Endothelial cell of umbilical vein (primary cell): Measurements from ENCODE around the gene HOXC11. TPM values are rescaled to one million over a fixed set of nuclear protein-coding genes. Genes with fewer than 3 reads are reported as not detected.

ENCODE experiments used
- BruUV-seq: library from RNA; stranded (reverse); fragments of 400-500 nt; replicated peaks from 2 replicates; lab custom pipeline; 2021; lab: Mats Ljungman, UMichigan
- CTCF ChIA-PET: fragments of 300-600, 350-600 bp; sonication (Branson Sonifier 250); formaldehyde crosslinking; loops from one replicate; lab custom pipeline; 2021; ENCODE audit warnings: antibody characterized with exemption, inconsistent platforms; lab: Charles Lee
- POLR2A ChIA-PET: fragments of 300-600, 350-600 bp; sonication (Branson Sonifier 250); formaldehyde crosslinking; loops from one replicate; lab custom pipeline; 2021; ENCODE audit warnings: antibody characterized with exemption, inconsistent platforms; lab: Charles Lee
- DNase-seq: peaks from one replicate; pipeline ENCODE4 v3.0.0-alpha.2; 2011; ENCODE audit warnings: low read depth, low spot score
- FAIRE-seq: peaks from 2 replicates; lab custom pipeline; 2011; peaks lifted over from hg19 to GRCh38; lab: Jason Lieb, UNC
- H2AFZ ChIP-seq: 2 replicates; pipeline ENCODE4 v1.6.0; 2012; ENCODE audit warnings: low read depth, low read length, control low read depth, inconsistent platforms
- H3K27ac ChIP-seq: 2 replicates; pipeline ENCODE4 v1.5.1; 2011; ENCODE audit warnings: low read depth, mild to moderate bottlenecking, control low read depth, low read length, moderate library complexity; ENCODE audit not compliant: insufficient read depth
- H3K27me3 ChIP-seq, 2 experiments: 2 replicates each; pipeline versions ENCODE4 v1.6.0 to v1.6.1; 2011; ENCODE audit warnings: low read length in 2 of 2, mixed read lengths in 1 of 2; ENCODE audit not compliant: control insufficient read depth in 2 of 2, insufficient read depth in 2 of 2
- H3K36me3 ChIP-seq, 2 experiments: 2 replicates in 1 of 2; 3 replicates in 1 of 2; pipeline ENCODE4 v1.5.1; 2011; ENCODE audit warnings: low read length in 2 of 2, mild to moderate bottlenecking in 1 of 2, moderate library complexity in 1 of 2; ENCODE audit not compliant: control insufficient read depth in 2 of 2, insufficient read depth in 2 of 2; ENCODE audit errors: extremely low read depth in 1 of 2
- H3K4me1 ChIP-seq: 3 replicates; pipeline ENCODE4 v1.5.1; 2011; ENCODE audit warnings: mild to moderate bottlenecking, low read length; ENCODE audit not compliant: control insufficient read depth, insufficient read depth; ENCODE audit errors: extremely low read depth
- H3K4me2 ChIP-seq: 2 replicates; pipeline ENCODE4 v1.6.1; 2011; ENCODE audit warnings: low read length, control low read depth, mixed read lengths; ENCODE audit not compliant: insufficient read depth
- H3K4me3 ChIP-seq, 3 experiments: fragments of 200-600 bp in 1 of 3; sonication (generic), shearing (Covaris generic) in 1 of 3; replicated peaks in 1 of 3; 2 replicates each; pipeline ENCODE4 v1.5.1; 2011 to 2016; ENCODE audit warnings: control low read depth in 3 of 3, low read length in 3 of 3, mild to moderate bottlenecking in 2 of 3, inconsistent platforms in 1 of 3, low read depth in 1 of 3, moderate library complexity in 1 of 3; ENCODE audit not compliant: insufficient read depth in 1 of 3
- H3K79me2 ChIP-seq: 2 replicates; pipeline ENCODE4 v1.6.0; 2012; ENCODE audit warnings: low read length, inconsistent platforms; ENCODE audit not compliant: control insufficient read depth, insufficient read depth
- H3K9ac ChIP-seq: replicated peaks from 2 replicates; pipeline ENCODE3; 2011; ENCODE audit warnings: low read length, control low read depth; ENCODE audit not compliant: insufficient read depth; ENCODE audit errors: extremely low read depth
- H3K9me1 ChIP-seq: replicated peaks from 3 replicates; pipeline ENCODE4 v1.6.0; 2011; ENCODE audit warnings: mild to moderate bottlenecking, low read length; ENCODE audit not compliant: control insufficient read depth, insufficient read depth; ENCODE audit errors: extremely low read depth
- H3K9me3 ChIP-seq: replicated peaks from 2 replicates; pipeline ENCODE4 v1.5.1; 2012; ENCODE audit warnings: low read length, inconsistent platforms; ENCODE audit not compliant: control insufficient read depth, insufficient read depth
- H4K20me1 ChIP-seq: replicated peaks from 2 replicates; pipeline ENCODE3; 2011; ENCODE audit warnings: mild to moderate bottlenecking, low read length; ENCODE audit not compliant: control insufficient read depth, insufficient read depth; ENCODE audit errors: extremely low read depth
- CTCF ChIP-seq, 2 donors: IDR thresholded peaks; 1 replicate in 1 of 2; 2 replicates in 1 of 2; pipeline ENCODE4 v1.5.1; 2011; ENCODE audit warnings: low read length in 2 of 2, mild to moderate bottlenecking in 2 of 2, moderate library complexity in 2 of 2, control low read depth in 1 of 2, inconsistent platforms in 1 of 2, low read depth in 1 of 2; ENCODE audit not compliant: insufficient read depth in 1 of 2; ENCODE audit errors: extremely low read depth in 1 of 2
- EZH2 ChIP-seq: IDR thresholded peaks from 2 replicates; pipeline ENCODE4 v1.6.1; 2012; ENCODE audit warnings: borderline replicate concordance, low read depth, mild to moderate bottlenecking, moderate library complexity, low read length, inconsistent platforms; ENCODE audit not compliant: severe bottlenecking
- FOS ChIP-seq: IDR thresholded peaks from 2 replicates; pipeline ENCODE4 v1.6.1; 2011; ENCODE audit warnings: mild to moderate bottlenecking, low read length, moderate library complexity, borderline replicate concordance; ENCODE audit not compliant: insufficient read depth
- GATA2 ChIP-seq: IDR thresholded peaks from 2 replicates; pipeline ENCODE4 v1.7.0; 2011; ENCODE audit warnings: low read depth, mild to moderate bottlenecking, moderate library complexity, mixed read lengths, low read length; ENCODE audit not compliant: insufficient read length, insufficient read depth
- JUN ChIP-seq: IDR thresholded peaks from 2 replicates; pipeline ENCODE4 v1.6.1; 2011; ENCODE audit warnings: borderline replicate concordance, low read depth; ENCODE audit not compliant: insufficient read length, insufficient read depth
- MAX ChIP-seq: IDR thresholded peaks from 2 replicates; pipeline ENCODE4 v1.6.1; 2011; ENCODE audit not compliant: insufficient read depth, insufficient read length
- MYC ChIP-seq: IDR thresholded peaks from one replicate; pipeline ENCODE4 v1.6.1; 2011; ENCODE audit warnings: mild to moderate bottlenecking, low read depth, low read length
- POLR2A ChIP-seq: IDR thresholded peaks from 2 replicates; pipeline ENCODE4 v1.6.1; 2012; ENCODE audit warnings: low read depth, mild to moderate bottlenecking, control low read depth, low read length
- POLR2AphosphoS5 ChIP-seq: IDR thresholded peaks from 2 replicates; pipeline ENCODE4 v1.6.1; 2012; ENCODE audit warnings: low read depth, mild to moderate bottlenecking, control low read depth, low read length, moderate library complexity; ENCODE audit not compliant: insufficient read depth
- dilution Hi-C: fragments of 300-500 bp; cut with MboI; formaldehyde crosslinking; loops from one replicate; pipeline ENCODE4 v1.15.0; 2019; ENCODE audit warnings: low sequenced_read_pairs; ENCODE audit not compliant: extremely low pct_ligation_motif_present
- intact Hi-C: fragments of 100-400 bp; cut with micrococcal nuclease; formaldehyde crosslinking; loops from one replicate; pipeline ENCODE4 v1.10.0; 2022
- polyA plus RNA-seq, 4 experiments: library from polyadenylated mRNA; depleted of rRNA in 3 of 4; stranded (reverse) in 3 of 4; unstranded in 1 of 4; fragments of >200 nt; gene quantifications; 2 replicates each; pipeline versions ENCODE4 v1.2.1 to v1.2.3, GENCODE V29; 2011 to 2012; ENCODE audit warnings: missing spikeins in 1 of 4
- total RNA-seq: library from RNA; stranded (reverse); gene quantifications from 2 replicates; pipeline ENCODE4 v1.2.3, GENCODE V29; 2021

Gene HOXC11
- total and polyA plus RNA-seq, 2 donors (not counting 3 experiments of a cell fraction or from before 2014, with no cell fraction given): not detected

- H3K9me3 ChIP-seq: no peaks in the 10 kb centered on the region
- no peak overlapping the region for H3K4me3 ChIP-seq
- peaks cover 87 to 98% of the 10 kb centered on the region in 2 experiments for H3K27me3 ChIP-seq
- TF ChIP-seq POLR2A (no peak), GATA2 (no peak), MYC (no peak), CTCF (IDR thresholded peaks at IDR 0.05; ENCODE audit: extremely low read depth in 1 of 2, insufficient read depth in 1 of 2, low read depth in 1 of 2, low read length in 2 of 2) (no peak), FOS (no peak), POLR2AphosphoS5 (no peak), EZH2 (no peak), MAX (no peak), JUN (no peak)
- H3K4me1 ChIP-seq: no peaks in the 10 kb centered on the region
- no peak overlapping the region for H3K27ac ChIP-seq
- no peaks in the 10 kb centered on the region for H3K9me1 ChIP-seq
- no peaks in the 10 kb centered on the region for H3K36me3 ChIP-seq
- DNase-seq (no peak), FAIRE-seq (no peak)
- no peak overlapping the region for H2AFZ ChIP-seq
- ChIA-PET POLR2A (no interaction called here), CTCF (no interaction called here)
- H4K20me1 ChIP-seq: no peaks in the 10 kb centered on the region
- no peak overlapping the region for H3K9ac ChIP-seq
- no peaks in the 10 kb centered on the region for H3K79me2 ChIP-seq
- no peak overlapping the region for H3K4me2 ChIP-seq
- dilution Hi-C loops (no loop called here), intact Hi-C loops (no loop called here)
- no TSS peak for BruUV-seq
These were observed 14.8 kb upstream of the HOXC11 start for GRCh38 chr12:53958128-53958527.
